ENCODE results near the gene CDH22.

DNA sequence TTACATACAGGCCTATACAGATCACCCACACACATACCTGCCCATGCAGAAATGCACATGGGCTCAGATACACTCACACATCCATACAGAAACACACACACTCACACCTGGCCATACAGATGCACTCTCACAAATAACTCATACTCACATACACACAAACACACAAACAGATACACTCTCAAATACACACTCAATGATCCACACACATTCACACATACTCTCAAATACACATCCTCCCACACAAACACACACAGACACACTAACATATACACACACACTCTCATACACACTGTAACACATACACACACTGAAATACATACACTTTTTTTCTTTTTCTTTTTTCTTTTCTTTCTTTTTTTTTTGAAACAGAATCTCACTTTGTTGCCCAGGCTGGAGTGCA, 90.7 kb downstream of the CDH22 start:
- TF ChIP-seq, protein P1, sequence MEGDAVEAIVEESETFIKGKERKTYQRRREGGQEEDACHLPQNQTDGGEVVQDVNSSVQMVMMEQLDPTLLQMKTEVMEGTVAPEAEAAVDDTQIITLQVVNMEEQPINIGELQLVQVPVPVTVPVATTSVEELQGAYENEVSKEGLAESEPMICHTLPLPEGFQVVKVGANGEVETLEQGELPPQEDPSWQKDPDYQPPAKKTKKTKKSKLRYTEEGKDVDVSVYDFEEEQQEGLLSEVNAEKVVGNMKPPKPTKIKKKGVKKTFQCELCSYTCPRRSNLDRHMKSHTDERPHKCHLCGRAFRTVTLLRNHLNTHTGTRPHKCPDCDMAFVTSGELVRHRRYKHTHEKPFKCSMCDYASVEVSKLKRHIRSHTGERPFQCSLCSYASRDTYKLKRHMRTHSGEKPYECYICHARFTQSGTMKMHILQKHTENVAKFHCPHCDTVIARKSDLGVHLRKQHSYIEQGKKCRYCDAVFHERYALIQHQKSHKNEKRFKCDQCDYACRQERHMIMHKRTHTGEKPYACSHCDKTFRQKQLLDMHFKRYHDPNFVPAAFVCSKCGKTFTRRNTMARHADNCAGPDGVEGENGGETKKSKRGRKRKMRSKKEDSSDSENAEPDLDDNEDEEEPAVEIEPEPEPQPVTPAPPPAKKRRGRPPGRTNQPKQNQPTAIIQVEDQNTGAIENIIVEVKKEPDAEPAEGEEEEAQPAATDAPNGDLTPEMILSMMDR (conservative IDR thresholded peaks at IDR 0.05 in 1 of 2, IDR thresholded peaks at IDR 0.05 in 1 of 2; ENCODE audit: low read depth in 1 of 2, low read length in 2 of 2): no peak
- no peak for TF ChIP-seq EZH2 (IDR thresholded peaks at IDR 0.05; ENCODE audit: low read length, missing control alignments)
